ENCODE measurements around the gene LCMT2.

The LCMT2 gene

DNA sequence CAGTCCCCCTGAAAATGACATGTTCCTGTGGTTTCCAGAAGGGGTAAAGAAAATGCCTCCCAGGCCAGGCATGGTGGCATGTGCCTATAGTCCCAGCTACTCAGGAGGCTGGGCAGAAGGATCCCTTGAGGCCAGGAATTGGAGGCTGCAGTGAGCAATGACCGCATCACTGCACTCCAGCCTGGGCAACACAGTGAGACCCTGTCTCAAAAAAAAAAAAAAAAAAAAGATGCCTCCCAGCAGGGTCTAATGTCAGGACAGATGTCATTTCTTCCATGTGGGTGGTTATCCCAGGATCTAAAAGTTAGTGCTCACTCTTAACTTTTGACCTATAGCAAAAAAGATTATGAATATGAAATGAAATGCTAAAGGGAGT is 13.4 kb downstream of the LCMT2 start:
- Histone ChIP-seq H3K4me1 (ENCODE audit: control insufficient read depth, low read length) (no peaks in the 10 kb centered on the region), H3K4me2 (ENCODE audit: low read length) (no peak overlapping the region), H3K36me3 (ENCODE audit: control insufficient read depth, low read length) (no peaks in the 10 kb centered on the region), H3F3A (ENCODE audit: control insufficient read depth, insufficient read depth) (no peaks in the 10 kb centered on the region), H3K27ac (ENCODE audit: low read depth, low read length) (no peak overlapping the region), H3K27me3 (ENCODE audit: control insufficient read depth, low read length) (peaks cover 7% of the 10 kb centered on the region), H4K20me1 (ENCODE audit: control insufficient read depth, insufficient read depth, low read depth, low read length) (no peaks in the 10 kb centered on the region), H3K79me2 (ENCODE audit: control insufficient read depth, low read length) (no peaks in the 10 kb centered on the region), H3K9me3 (ENCODE audit: control insufficient read depth, insufficient read depth, low read length) (no peaks in the 10 kb centered on the region), H3K4me3 (ENCODE audit: low read length) (no peak overlapping the region), H3K9me2 (replicated peaks; ENCODE audit: control insufficient read depth, low read length) (no peaks in the 10 kb centered on the region)
- TF ChIP-seq EZH2phosphoT487 (IDR thresholded peaks at IDR 0.05; ENCODE audit: borderline replicate concordance, low read length) = no peak
- TF ChIP-seq, protein P1, sequence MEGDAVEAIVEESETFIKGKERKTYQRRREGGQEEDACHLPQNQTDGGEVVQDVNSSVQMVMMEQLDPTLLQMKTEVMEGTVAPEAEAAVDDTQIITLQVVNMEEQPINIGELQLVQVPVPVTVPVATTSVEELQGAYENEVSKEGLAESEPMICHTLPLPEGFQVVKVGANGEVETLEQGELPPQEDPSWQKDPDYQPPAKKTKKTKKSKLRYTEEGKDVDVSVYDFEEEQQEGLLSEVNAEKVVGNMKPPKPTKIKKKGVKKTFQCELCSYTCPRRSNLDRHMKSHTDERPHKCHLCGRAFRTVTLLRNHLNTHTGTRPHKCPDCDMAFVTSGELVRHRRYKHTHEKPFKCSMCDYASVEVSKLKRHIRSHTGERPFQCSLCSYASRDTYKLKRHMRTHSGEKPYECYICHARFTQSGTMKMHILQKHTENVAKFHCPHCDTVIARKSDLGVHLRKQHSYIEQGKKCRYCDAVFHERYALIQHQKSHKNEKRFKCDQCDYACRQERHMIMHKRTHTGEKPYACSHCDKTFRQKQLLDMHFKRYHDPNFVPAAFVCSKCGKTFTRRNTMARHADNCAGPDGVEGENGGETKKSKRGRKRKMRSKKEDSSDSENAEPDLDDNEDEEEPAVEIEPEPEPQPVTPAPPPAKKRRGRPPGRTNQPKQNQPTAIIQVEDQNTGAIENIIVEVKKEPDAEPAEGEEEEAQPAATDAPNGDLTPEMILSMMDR (IDR thresholded peaks at IDR 0.05; ENCODE audit: low read depth, low read length, poor library complexity, severe bottlenecking) = no peak

DNA sequence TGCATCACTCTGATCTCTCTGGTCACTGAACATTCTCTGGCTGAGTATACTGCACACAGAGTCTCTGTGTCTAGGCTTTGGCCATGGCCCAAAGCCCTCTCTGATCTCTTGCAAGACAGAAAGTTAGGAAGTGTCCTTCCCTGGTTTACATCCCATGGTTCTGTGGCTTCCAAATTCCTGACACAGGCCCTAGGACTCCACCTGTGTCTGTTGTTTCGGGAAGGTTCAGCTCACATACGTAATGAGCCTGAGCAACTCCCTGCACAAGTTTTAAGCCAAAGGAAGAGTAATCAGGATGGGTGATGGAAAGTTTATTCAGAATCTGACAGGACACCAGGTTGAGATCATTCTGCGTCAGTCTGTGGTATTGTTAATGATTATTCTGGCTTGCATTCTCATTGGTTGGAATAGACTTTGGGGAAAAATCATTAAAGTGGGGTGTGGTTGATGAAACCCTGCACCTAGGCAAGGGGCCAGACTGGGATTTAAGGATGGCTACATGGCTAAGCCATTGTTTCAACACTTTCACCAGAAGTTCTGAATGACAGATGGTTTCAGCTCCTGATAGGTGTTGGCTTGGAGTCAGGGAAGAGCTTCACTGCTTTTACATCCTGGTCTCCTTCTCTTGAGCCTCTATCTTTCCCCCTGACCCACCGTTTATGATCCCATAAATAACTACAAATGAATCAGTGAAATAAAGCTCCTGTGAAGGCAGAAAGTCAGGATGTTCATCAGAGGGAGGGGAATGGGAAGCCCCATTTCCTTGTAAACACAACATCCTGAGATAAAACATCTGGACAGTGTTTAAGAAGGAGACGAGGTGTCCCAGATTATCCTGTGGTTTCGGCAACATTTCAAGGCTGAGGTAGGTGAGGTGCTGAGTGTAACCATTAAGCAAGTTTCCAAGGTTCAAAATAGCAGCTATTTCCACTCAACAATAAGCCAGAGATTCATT is 14.1 kb downstream of the LCMT2 start:
- Histone ChIP-seq H3K4me2 (ENCODE audit: low read length) (no peak overlapping the region), H3K4me3 (ENCODE audit: low read length) (no peak overlapping the region), H3K4me1 (ENCODE audit: control insufficient read depth, low read length) (no peaks in the 10 kb centered on the region), H3K9me3 (ENCODE audit: control insufficient read depth, insufficient read depth, low read length) (no peaks in the 10 kb centered on the region), H3K27me3 (ENCODE audit: control insufficient read depth, low read length) (peaks cover 11% of the 10 kb centered on the region), H3K27ac (ENCODE audit: low read depth, low read length) (no peak overlapping the region), H3F3A (ENCODE audit: control insufficient read depth, insufficient read depth) (no peaks in the 10 kb centered on the region), H3K9me2 (replicated peaks; ENCODE audit: control insufficient read depth, low read length) (no peaks in the 10 kb centered on the region), H3K36me3 (ENCODE audit: control insufficient read depth, low read length) (no peaks in the 10 kb centered on the region), H3K79me2 (ENCODE audit: control insufficient read depth, low read length) (no peaks in the 10 kb centered on the region), H4K20me1 (ENCODE audit: control insufficient read depth, insufficient read depth, low read depth, low read length) (no peaks in the 10 kb centered on the region)
- TF ChIP-seq, protein P1 (IDR thresholded peaks at IDR 0.05; ENCODE audit: low read depth, low read length, poor library complexity, severe bottlenecking) = no peak
- TF ChIP-seq EZH2phosphoT487 (IDR thresholded peaks at IDR 0.05; ENCODE audit: borderline replicate concordance, low read length) = no peak

DNA sequence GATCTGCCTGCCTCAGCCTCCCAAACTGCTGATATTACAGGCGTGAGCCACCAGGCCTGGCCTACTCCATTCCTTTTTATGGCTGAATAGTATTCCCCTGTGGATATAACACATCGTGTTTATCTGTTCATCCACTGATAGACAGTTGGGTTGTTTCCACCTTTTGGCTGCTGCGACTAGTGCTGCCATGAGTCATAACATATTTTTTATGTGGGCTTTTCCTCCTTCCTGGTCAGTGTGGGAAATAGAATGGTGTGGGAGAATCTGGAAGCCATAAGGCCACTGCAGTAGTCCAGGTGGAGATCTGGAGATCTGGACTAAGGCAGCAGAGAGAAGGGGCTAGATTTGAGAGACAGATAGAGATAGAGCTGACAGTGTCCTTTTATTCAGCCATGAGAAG is 16.2 kb downstream of the LCMT2 start:
- H3K4me2 ChIP-seq (ENCODE audit: low read length) = no peak overlapping the region
- no peak overlapping the region for H3K27ac ChIP-seq (ENCODE audit: low read depth, low read length)
- H3K9me2 ChIP-seq (replicated peaks; ENCODE audit: control insufficient read depth, low read length) = no peaks in the 10 kb centered on the region
- H4K20me1 ChIP-seq (ENCODE audit: control insufficient read depth, insufficient read depth, low read depth, low read length) = no peaks in the 10 kb centered on the region
- peaks cover 31% of the 10 kb centered on the region for H3K27me3 ChIP-seq (ENCODE audit: control insufficient read depth, low read length)
- H3K9me3 ChIP-seq (ENCODE audit: control insufficient read depth, insufficient read depth, low read length) = no peaks in the 10 kb centered on the region
- TF ChIP-seq EZH2phosphoT487 (IDR thresholded peaks at IDR 0.05; ENCODE audit: borderline replicate concordance, low read length) = no peak
- TF ChIP-seq, protein P1 (IDR thresholded peaks at IDR 0.05; ENCODE audit: low read depth, low read length, poor library complexity, severe bottlenecking) = no peak
- no peaks in the 10 kb centered on the region for H3K4me1 ChIP-seq (ENCODE audit: control insufficient read depth, low read length)
- no peaks in the 10 kb centered on the region for H3F3A ChIP-seq (ENCODE audit: control insufficient read depth, insufficient read depth)
- H3K4me3 ChIP-seq (ENCODE audit: low read length) = no peak overlapping the region
- no peaks in the 10 kb centered on the region for H3K79me2 ChIP-seq (ENCODE audit: control insufficient read depth, low read length)
- no peaks in the 10 kb centered on the region for H3K36me3 ChIP-seq (ENCODE audit: control insufficient read depth, low read length)
